GM06990 (cell line): Measurements from ENCODE around the gene RFX7.

ENCODE experiments used
- DNase-seq: peaks from one replicate; pipeline ENCODE4 v3.0.0-alpha.2; 2011; ENCODE audit not compliant: insufficient read length; ENCODE audit errors: extremely low read depth
- H3K27me3 ChIP-seq: replicated peaks from 2 replicates; pipeline ENCODE4 v1.6.0; 2011; ENCODE audit warnings: low read length; ENCODE audit not compliant: control insufficient read depth, insufficient read depth
- H3K36me3 ChIP-seq: 2 replicates; pipeline ENCODE4 v1.5.1; 2011; ENCODE audit warnings: low read length; ENCODE audit not compliant: control insufficient read depth, insufficient read depth
- H3K4me3 ChIP-seq: replicated peaks from 2 replicates; pipeline ENCODE4 v1.5.1; 2011; ENCODE audit warnings: low read depth, mild to moderate bottlenecking, control low read depth, low read length
- TF ChIP-seq, protein P1 (sequence below): IDR thresholded peaks from 2 replicates; pipeline ENCODE4 v1.5.1; 2011; ENCODE audit warnings: low read length, control low read depth, mild to moderate bottlenecking, inconsistent platforms; ENCODE audit not compliant: insufficient read depth, poor library complexity, severe bottlenecking

The RFX7 gene

GRCh38 chr15:56243163-56244037 is at the start of gene RFX7:
Gene RFX7 (minus strand): TSS chr15:56243879. CDS start chr15:56243285, 594 bp downstream.
- Histone ChIP-seq H3K36me3 (no peaks in the 10 kb centered on the region), H3K27me3 (no peaks in the 10 kb centered on the region), H3K4me3 (peak within 1 kb of the TSS; percentile 93)
- peak; percentile 87 for DNase-seq
- TF ChIP-seq, protein P1, sequence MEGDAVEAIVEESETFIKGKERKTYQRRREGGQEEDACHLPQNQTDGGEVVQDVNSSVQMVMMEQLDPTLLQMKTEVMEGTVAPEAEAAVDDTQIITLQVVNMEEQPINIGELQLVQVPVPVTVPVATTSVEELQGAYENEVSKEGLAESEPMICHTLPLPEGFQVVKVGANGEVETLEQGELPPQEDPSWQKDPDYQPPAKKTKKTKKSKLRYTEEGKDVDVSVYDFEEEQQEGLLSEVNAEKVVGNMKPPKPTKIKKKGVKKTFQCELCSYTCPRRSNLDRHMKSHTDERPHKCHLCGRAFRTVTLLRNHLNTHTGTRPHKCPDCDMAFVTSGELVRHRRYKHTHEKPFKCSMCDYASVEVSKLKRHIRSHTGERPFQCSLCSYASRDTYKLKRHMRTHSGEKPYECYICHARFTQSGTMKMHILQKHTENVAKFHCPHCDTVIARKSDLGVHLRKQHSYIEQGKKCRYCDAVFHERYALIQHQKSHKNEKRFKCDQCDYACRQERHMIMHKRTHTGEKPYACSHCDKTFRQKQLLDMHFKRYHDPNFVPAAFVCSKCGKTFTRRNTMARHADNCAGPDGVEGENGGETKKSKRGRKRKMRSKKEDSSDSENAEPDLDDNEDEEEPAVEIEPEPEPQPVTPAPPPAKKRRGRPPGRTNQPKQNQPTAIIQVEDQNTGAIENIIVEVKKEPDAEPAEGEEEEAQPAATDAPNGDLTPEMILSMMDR, result peak; percentile 3

GRCh38 chr15:56292546-56293316 is 49.1 kb upstream of the RFX7 start:
- H3K36me3 ChIP-seq, result no peaks in the 10 kb centered on the region
- no peak overlapping the region for H3K4me3 ChIP-seq
- no peaks in the 10 kb centered on the region for H3K27me3 ChIP-seq
- TF ChIP-seq, protein P1, result no peak
- DNase-seq, result no peak

DNA sequence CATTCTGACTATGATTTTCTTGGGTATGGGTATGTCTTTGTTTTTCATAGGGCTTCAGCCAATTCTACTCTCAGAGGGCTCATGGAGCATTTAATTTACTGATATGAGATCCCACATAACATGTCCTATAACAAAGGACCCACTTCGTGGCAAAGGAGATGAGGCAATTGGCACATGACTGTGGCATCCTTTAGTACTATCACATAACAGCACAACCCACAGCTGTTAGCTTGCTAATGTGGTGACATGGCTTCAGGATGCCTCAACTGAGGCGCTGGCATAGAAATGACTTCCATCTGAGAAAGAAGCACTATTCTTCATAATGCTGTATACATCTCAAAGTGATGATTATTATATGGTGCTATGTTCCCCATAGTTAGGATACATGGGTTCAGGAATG is 48.1 kb upstream of the RFX7 start:
- H3K4me3 ChIP-seq, result no peak overlapping the region
- H3K27me3 ChIP-seq, result no peaks in the 10 kb centered on the region
- DNase-seq, result no peak
- H3K36me3 ChIP-seq, result no peaks in the 10 kb centered on the region
- TF ChIP-seq, protein P1, result no peak

DNA sequence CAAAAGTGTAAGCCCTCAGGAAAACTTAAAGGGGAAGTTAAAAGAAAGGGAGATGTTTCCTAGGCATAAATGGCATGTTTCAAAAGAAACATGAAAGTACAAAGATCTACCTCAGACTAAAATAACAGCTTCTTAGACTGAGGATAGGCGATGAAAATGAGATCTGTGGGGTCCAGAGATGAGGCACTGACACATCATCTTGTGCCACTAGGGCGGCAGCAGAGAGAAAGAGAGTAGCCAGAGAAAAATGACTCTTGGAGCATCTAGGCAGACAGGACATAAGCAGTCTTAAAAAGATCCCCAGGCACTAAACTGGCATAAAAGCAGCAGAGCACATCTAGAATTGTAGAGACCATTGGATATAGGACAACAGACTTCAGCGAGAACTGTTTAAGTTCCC is 42.5 kb upstream of the RFX7 start:
- no peaks in the 10 kb centered on the region for H3K36me3 ChIP-seq
- H3K4me3 ChIP-seq, result no peak overlapping the region
- H3K27me3 ChIP-seq, result no peaks in the 10 kb centered on the region
- TF ChIP-seq, protein P1, result peak; percentile 42
- DNase-seq, result no peak

DNA sequence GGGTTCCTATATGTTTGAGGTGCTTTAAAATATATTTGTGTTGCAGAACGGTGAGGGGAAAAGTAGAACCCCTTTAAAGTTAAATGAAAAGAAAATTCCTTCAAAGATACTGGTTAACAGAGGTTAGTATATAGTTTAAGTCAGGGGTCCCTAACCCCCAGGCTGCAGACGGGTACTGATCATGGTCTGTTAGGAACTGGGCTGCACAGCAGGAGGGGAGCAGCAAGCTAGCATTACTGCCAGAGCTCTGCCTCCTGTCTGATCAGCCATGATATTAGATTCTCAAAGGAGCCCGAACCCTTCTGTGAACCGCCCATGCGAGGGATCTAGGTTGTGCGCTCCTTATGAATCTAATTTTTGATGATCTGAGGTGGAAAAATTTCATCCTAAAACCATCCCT is 37.5 kb upstream of the RFX7 start:
- DNase-seq, result no peak
- TF ChIP-seq, protein P1, result no peak
- no peaks in the 10 kb centered on the region for H3K36me3 ChIP-seq
- H3K4me3 ChIP-seq, result no peak overlapping the region
- H3K27me3 ChIP-seq, result no peaks in the 10 kb centered on the region
